Activated T-helper 2 cell treated with anti-CD3 and anti-CD28 coated beads, Interferon-gamma antibody, Interleukin-2, Interleukin-4, amounts not matched to agents 10 μg/mL and 5 μg/mL and 100 μg/mL, durations not matched to agents 14 hours and 24 hours and 36 hours (primary cell): Measurements from ENCODE around the gene CAMK2A. TPM values are rescaled to one million over a fixed set of nuclear protein-coding genes. Genes with fewer than 3 reads are reported as not detected.

ENCODE experiments used
- DNase-seq: peaks from one replicate; pipeline ENCODE4 v3.0.0; 2021; ENCODE audit warnings: low spot score
- H3K27ac Mint-ChIP-seq: one replicate; pipeline ENCODE4 v1.8.0; 2021; ENCODE audit warnings: mixed read lengths
- H3K27me3 Mint-ChIP-seq: one replicate; pipeline ENCODE4 v1.8.0; 2021; ENCODE audit warnings: low read depth, mixed read lengths
- H3K36me3 Mint-ChIP-seq: one replicate; pipeline ENCODE4 v1.8.0; 2021; ENCODE audit warnings: low read depth, mixed read lengths
- H3K4me1 Mint-ChIP-seq: one replicate; pipeline ENCODE4 v1.8.0; 2021; ENCODE audit warnings: low read depth, mixed read lengths
- H3K4me3 Mint-ChIP-seq: one replicate; pipeline ENCODE4 v1.8.0; 2021; ENCODE audit warnings: low read depth, mild to moderate bottlenecking, moderate library complexity, mixed read lengths
- H3K9me3 Mint-ChIP-seq: one replicate; pipeline ENCODE4 v1.8.0; 2021; ENCODE audit warnings: mixed read lengths
- intact Hi-C: fragments of 100-400 bp; cut with micrococcal nuclease; formaldehyde crosslinking; loops from one replicate; pipeline ENCODE4 v1.15.1; 2023
- total RNA-seq: library from RNA; stranded (reverse); gene quantifications from 2 replicates; pipeline ENCODE4 v1.2.3, GENCODE V29; 2022

The CAMK2A gene
- total RNA-seq, 1 donor from 2014 or later = not detected

- no peak for DNase-seq
- Mint-ChIP-seq H3K4me3 (no peak overlapping the region), H3K27ac (no peak overlapping the region), H3K4me1 (no peaks in the 10 kb centered on the region), H3K36me3 (no peaks in the 10 kb centered on the region), H3K9me3 (no peaks in the 10 kb centered on the region), H3K27me3 (no peaks in the 10 kb centered on the region)
- intact Hi-C loops = no loop called here
Observed at GRCh38 chr5:150222906-150223305, 66.7 kb downstream of the CAMK2A start.

GRCh38 chr5:150221471-150221870 lies 68.1 kb downstream of the CAMK2A start:
- Mint-ChIP-seq H3K4me1 (no peaks in the 10 kb centered on the region), H3K27ac (no peak overlapping the region), H3K4me3 (no peak overlapping the region), H3K9me3 (no peaks in the 10 kb centered on the region), H3K36me3 (no peaks in the 10 kb centered on the region), H3K27me3 (peaks cover 4% of the 10 kb centered on the region)
- DNase-seq = no peak
- intact Hi-C loops = no loop called here

DNA sequence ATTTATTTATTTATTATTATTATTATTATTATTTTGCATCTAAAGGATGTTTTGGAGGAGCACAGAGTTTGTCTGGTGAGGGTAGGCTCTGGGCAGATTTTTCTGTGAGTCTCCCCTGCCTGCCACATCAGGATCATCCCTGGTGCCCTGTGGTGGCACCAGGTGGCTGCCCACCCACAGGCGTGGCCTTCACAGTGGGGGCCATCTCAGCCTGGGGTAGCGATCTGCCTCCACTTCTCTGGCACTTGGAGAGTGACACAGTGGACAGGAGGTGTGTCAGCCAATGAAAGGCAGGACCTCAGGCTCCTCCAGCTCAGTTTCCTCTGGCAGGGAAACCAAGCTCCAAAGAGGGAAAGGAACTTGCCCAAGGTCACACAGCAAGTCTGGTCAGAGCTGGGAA lies 69.7 kb downstream of the CAMK2A start:
- no peak overlapping the region for H3K27ac Mint-ChIP-seq
- H3K4me1 Mint-ChIP-seq = no peaks in the 10 kb centered on the region
- no peaks in the 10 kb centered on the region for H3K9me3 Mint-ChIP-seq
- no peak overlapping the region for H3K4me3 Mint-ChIP-seq
- intact Hi-C loops = loop anchor here (5.0 kb wide), 1 partner anchor 583 kb away; no protein-coding TSS in a partner anchor
- DNase-seq = no peak
- peaks cover 4% of the 10 kb centered on the region for H3K27me3 Mint-ChIP-seq
- no peaks in the 10 kb centered on the region for H3K36me3 Mint-ChIP-seq

DNA sequence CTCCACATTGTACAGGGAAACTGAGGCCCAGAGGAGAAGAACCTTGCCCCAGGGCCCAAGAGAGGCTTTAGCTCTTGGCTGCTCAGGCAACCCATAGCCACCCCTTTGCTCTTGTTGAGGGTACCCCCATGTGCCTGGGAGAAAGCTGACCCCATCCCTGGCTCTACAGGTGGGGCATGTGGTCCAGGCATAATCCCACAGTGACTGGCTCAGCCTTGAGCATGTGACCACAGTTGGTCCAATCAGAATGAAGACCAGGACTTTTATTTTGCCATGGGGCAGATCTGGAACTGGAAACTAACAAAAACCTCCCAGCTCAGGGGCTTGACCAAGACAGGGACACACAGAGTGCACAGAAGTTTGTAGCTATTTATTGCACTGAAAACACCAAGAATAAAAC lies 70.4 kb downstream of the CAMK2A start:
- no peaks in the 10 kb centered on the region for H3K36me3 Mint-ChIP-seq
- intact Hi-C loops = loop anchor here (5.0 kb wide), 1 partner anchor 582 kb away; no protein-coding TSS in a partner anchor
- no peak for DNase-seq
- H3K27ac Mint-ChIP-seq = no peak overlapping the region
- no peaks in the 10 kb centered on the region for H3K4me1 Mint-ChIP-seq
- H3K4me3 Mint-ChIP-seq = no peak overlapping the region
- peaks cover 4% of the 10 kb centered on the region for H3K27me3 Mint-ChIP-seq
- no peaks in the 10 kb centered on the region for H3K9me3 Mint-ChIP-seq

- no peaks in the 10 kb centered on the region for H3K9me3 Mint-ChIP-seq
- peaks cover 4% of the 10 kb centered on the region for H3K27me3 Mint-ChIP-seq
- H3K27ac Mint-ChIP-seq = no peak overlapping the region
- no peak for DNase-seq
- H3K36me3 Mint-ChIP-seq = no peaks in the 10 kb centered on the region
- no peaks in the 10 kb centered on the region for H3K4me1 Mint-ChIP-seq
- H3K4me3 Mint-ChIP-seq = no peak overlapping the region
- intact Hi-C loops = loop anchor here (1.0 to 5.0 kb wide), 3 partner anchors 57 to 581 kb away; no protein-coding TSS in a partner anchor
Observed at GRCh38 chr5:150218693-150219035, 70.9 kb downstream of the CAMK2A start.

- no peaks in the 10 kb centered on the region for H3K4me1 Mint-ChIP-seq
- DNase-seq = peak; percentile 65
- no peak overlapping the region for H3K4me3 Mint-ChIP-seq
- intact Hi-C loops = loop anchor here (1.0 to 5.0 kb wide), 3 partner anchors 57 to 581 kb away; no protein-coding TSS in a partner anchor
- H3K36me3 Mint-ChIP-seq = no peaks in the 10 kb centered on the region
- H3K27me3 Mint-ChIP-seq = peaks cover 4% of the 10 kb centered on the region
- H3K9me3 Mint-ChIP-seq = no peaks in the 10 kb centered on the region
- H3K27ac Mint-ChIP-seq = no peak overlapping the region
Observed at GRCh38 chr5:150217873-150218692, 71.5 kb downstream of the CAMK2A start.

DNA sequence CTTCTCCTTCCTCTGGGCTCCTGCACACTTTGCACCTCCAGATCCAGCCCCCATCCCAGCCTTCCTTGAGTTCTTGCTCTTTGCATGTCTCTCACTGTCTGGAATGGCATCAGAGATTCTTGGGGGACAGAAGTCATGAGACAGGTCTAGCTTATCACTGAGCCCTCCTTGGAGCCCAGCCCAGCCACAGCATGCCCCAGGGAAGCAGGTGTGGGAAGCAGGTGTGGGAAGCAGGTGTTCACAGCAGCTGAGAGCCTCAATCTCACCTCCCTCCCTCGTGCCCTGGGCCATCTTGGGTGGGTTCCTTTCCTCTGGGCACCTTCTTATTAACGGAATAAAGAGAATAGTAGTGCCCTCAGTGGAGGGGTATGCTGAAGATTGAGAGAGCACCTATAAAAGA lies 72.5 kb downstream of the CAMK2A start:
- H3K36me3 Mint-ChIP-seq = no peaks in the 10 kb centered on the region
- no peak overlapping the region for H3K27ac Mint-ChIP-seq
- no peak overlapping the region for H3K4me3 Mint-ChIP-seq
- H3K9me3 Mint-ChIP-seq = no peaks in the 10 kb centered on the region
- no peak for DNase-seq
- H3K4me1 Mint-ChIP-seq = no peaks in the 10 kb centered on the region
- intact Hi-C loops = loop anchor here (5.0 kb wide), 1 partner anchor 580 kb away; no protein-coding TSS in a partner anchor
- H3K27me3 Mint-ChIP-seq = peaks cover 4% of the 10 kb centered on the region

- H3K27me3 Mint-ChIP-seq = peaks cover 4% of the 10 kb centered on the region
- intact Hi-C loops = loop anchor here (5.0 kb wide), 1 partner anchor 579 kb away; no protein-coding TSS in a partner anchor
- no peaks in the 10 kb centered on the region for H3K4me1 Mint-ChIP-seq
- H3K9me3 Mint-ChIP-seq = no peaks in the 10 kb centered on the region
- no peak overlapping the region for H3K27ac Mint-ChIP-seq
- no peak for DNase-seq
- no peaks in the 10 kb centered on the region for H3K36me3 Mint-ChIP-seq
- H3K4me3 Mint-ChIP-seq = no peak overlapping the region
Observed at GRCh38 chr5:150215979-150216944, 73.3 kb downstream of the CAMK2A start.

GRCh38 chr5:150214289-150214688 lies 75.3 kb downstream of the CAMK2A start:
- Mint-ChIP-seq H3K4me3 (no peak overlapping the region), H3K27me3 (peaks cover 5% of the 10 kb centered on the region), H3K4me1 (peaks cover under 1% of the 10 kb centered on the region), H3K27ac (no peak overlapping the region), H3K9me3 (no peaks in the 10 kb centered on the region), H3K36me3 (no peaks in the 10 kb centered on the region)
- DNase-seq = no peak
- intact Hi-C loops = no loop called here

GRCh38 chr5:150213530-150213929 lies 76.0 kb downstream of the CAMK2A start:
- H3K4me1 Mint-ChIP-seq = peaks cover 5% of the 10 kb centered on the region
- no peak overlapping the region for H3K27ac Mint-ChIP-seq
- H3K9me3 Mint-ChIP-seq = no peaks in the 10 kb centered on the region
- DNase-seq = no peak
- intact Hi-C loops = no loop called here
- H3K4me3 Mint-ChIP-seq = no peak overlapping the region
- H3K27me3 Mint-ChIP-seq = peaks cover 8% of the 10 kb centered on the region
- H3K36me3 Mint-ChIP-seq = no peaks in the 10 kb centered on the region

GRCh38 chr5:150211156-150212030 lies 78.2 kb downstream of the CAMK2A start:
- intact Hi-C loops = no loop called here
- Mint-ChIP-seq H3K27me3 (peaks cover 13% of the 10 kb centered on the region), H3K9me3 (no peaks in the 10 kb centered on the region), H3K27ac (no peak overlapping the region), H3K36me3 (no peaks in the 10 kb centered on the region), H3K4me3 (no peak overlapping the region), H3K4me1 (peaks cover 5% of the 10 kb centered on the region)
- DNase-seq = no peak

- no peak overlapping the region for H3K4me3 Mint-ChIP-seq
- intact Hi-C loops = no loop called here
- H3K27me3 Mint-ChIP-seq = peaks cover 13% of the 10 kb centered on the region
- no peak overlapping the region for H3K27ac Mint-ChIP-seq
- no peak for DNase-seq
- peaks cover 5% of the 10 kb centered on the region for H3K4me1 Mint-ChIP-seq
- H3K36me3 Mint-ChIP-seq = no peaks in the 10 kb centered on the region
- no peaks in the 10 kb centered on the region for H3K9me3 Mint-ChIP-seq
Observed at GRCh38 chr5:150210644-150211043, 78.9 kb downstream of the CAMK2A start.
